IMR-90 (cell line): ENCODE results near the gene TPSAB1. TPM values are rescaled to one million over a fixed set of nuclear protein-coding genes. Genes with fewer than 3 reads are reported as not detected.

Experiments used
- ATAC-seq: fragments of 200-7000 bp; cut with Tn5 transposase; 2 replicates; pipeline ENCODE4 v1.9.1; 2020; ENCODE audit warnings: low read depth, mild to moderate bottlenecking, moderate library complexity
- BruUV-seq: library from RNA; stranded (reverse); fragments of 400-500 nt; replicated peaks from 2 replicates; lab custom pipeline; 2021; lab: Mats Ljungman, UMichigan
- CTCF ChIA-PET: fragments of 300-600 bp; formaldehyde crosslinking; extraction: SDS; loops from one replicate; lab custom pipeline; 2021; ENCODE audit warnings: antibody characterized with exemption; lab: Yijun Ruan, JAX
- POLR2A ChIA-PET: fragments of 300-600 bp; sonication (Branson Sonifier 250); formaldehyde crosslinking; loops from one replicate; lab custom pipeline; 2022; ENCODE audit warnings: antibody characterized with exemption; ENCODE audit not compliant: unreplicated experiment; lab: Charles Lee
- DNase-seq: peaks from one replicate; pipeline ENCODE4 v3.0.0; 2013
- H2AFZ ChIP-seq: replicated peaks from 2 replicates; pipeline ENCODE3; 2013; ENCODE audit warnings: low read length, mild to moderate bottlenecking; ENCODE audit not compliant: poor library complexity
- H2AK5ac ChIP-seq: 2 replicates; pipeline ENCODE4 v1.6.1; 2013; ENCODE audit warnings: low read depth, low read length, inconsistent platforms
- H2AK9ac ChIP-seq: replicated peaks from 2 replicates; pipeline ENCODE3; 2013; ENCODE audit warnings: mild to moderate bottlenecking, low read depth, low read length, moderate library complexity; ENCODE audit not compliant: poor library complexity
- H2BK120ac ChIP-seq: 2 replicates; pipeline ENCODE4 v1.6.1; 2013; ENCODE audit warnings: low read depth, low read length, inconsistent platforms
- H2BK15ac ChIP-seq: 3 replicates; pipeline ENCODE4 v1.6.1; 2013; ENCODE audit warnings: low read depth, low read length, inconsistent platforms
- H2BK20ac ChIP-seq: 2 replicates; pipeline ENCODE4 v1.6.1; 2013; ENCODE audit warnings: low read depth, mild to moderate bottlenecking, inconsistent platforms, low read length, moderate library complexity
- H2BK5ac ChIP-seq: 2 replicates; pipeline ENCODE4 v1.6.1; 2013; ENCODE audit warnings: mild to moderate bottlenecking, low read depth, low read length, inconsistent platforms; ENCODE audit not compliant: poor library complexity, severe bottlenecking
- H3K14ac ChIP-seq: replicated peaks from 2 replicates; pipeline ENCODE4 v1.6.1; 2013; ENCODE audit warnings: low read depth, low read length, inconsistent platforms
- H3K18ac ChIP-seq: 2 replicates; pipeline ENCODE4 v1.6.1; 2013; ENCODE audit warnings: low read depth, low read length, control low read depth
- H3K23ac ChIP-seq: 2 replicates; pipeline ENCODE4 v1.6.1; 2013; ENCODE audit warnings: low read depth, low read length, inconsistent platforms
- H3K27ac ChIP-seq: 2 replicates; pipeline ENCODE4 v1.5.1; 2013; ENCODE audit warnings: mild to moderate bottlenecking, control low read depth, low read length; ENCODE audit not compliant: insufficient read depth
- H3K27me3 ChIP-seq: 2 replicates; pipeline ENCODE4 v1.6.1; 2013; ENCODE audit warnings: low read length; ENCODE audit not compliant: control insufficient read depth, insufficient read depth
- H3K36me3 ChIP-seq: 2 replicates; pipeline ENCODE4 v1.6.1; 2013; ENCODE audit warnings: low read length, mixed read lengths; ENCODE audit not compliant: control insufficient read depth, insufficient read depth
- H3K4ac ChIP-seq: 2 replicates; pipeline ENCODE4 v1.6.1; 2013; ENCODE audit warnings: low read depth, low read length, inconsistent platforms
- H3K4me1 ChIP-seq: 2 replicates; pipeline ENCODE4 v1.6.1; 2013; ENCODE audit warnings: low read length, mixed read lengths; ENCODE audit not compliant: control insufficient read depth, insufficient read depth
- H3K4me2 ChIP-seq: 2 replicates; pipeline ENCODE4 v1.6.1; 2013; ENCODE audit warnings: low read depth, mild to moderate bottlenecking, control low read depth, low read length, moderate library complexity
- H3K4me3 ChIP-seq: 2 replicates; pipeline ENCODE4 v1.5.1; 2013; ENCODE audit warnings: low read depth, mild to moderate bottlenecking, control low read depth, low read length, moderate library complexity; ENCODE audit not compliant: insufficient read depth
- H3K56ac ChIP-seq: 2 replicates; pipeline ENCODE4 v1.6.1; 2013; ENCODE audit warnings: low read length, inconsistent platforms; ENCODE audit not compliant: insufficient read depth; ENCODE audit errors: extremely low read depth
- H3K79me1 ChIP-seq, 2 experiments: 2 replicates each; pipeline ENCODE4 v1.6.1; 2013; ENCODE audit warnings: low read length in 2 of 2, inconsistent platforms in 1 of 2, low read depth in 1 of 2
- H3K9ac ChIP-seq: 2 replicates; pipeline ENCODE4 v1.6.1; 2013; ENCODE audit warnings: low read depth, low read length, control low read depth
- H3K9me1 ChIP-seq: 2 replicates; pipeline ENCODE4 v1.6.1; 2013; ENCODE audit warnings: low read length, inconsistent platforms; ENCODE audit not compliant: insufficient read depth
- H3K9me3 ChIP-seq: 2 replicates; pipeline ENCODE4 v1.6.1; 2013; ENCODE audit warnings: low read length; ENCODE audit not compliant: control insufficient read depth, insufficient read depth
- H4K20me1 ChIP-seq: 2 replicates; pipeline ENCODE4 v1.6.1; 2013; ENCODE audit warnings: low read length, inconsistent platforms; ENCODE audit not compliant: insufficient read depth
- H4K5ac ChIP-seq: 2 replicates; pipeline ENCODE4 v1.6.1; 2013; ENCODE audit warnings: mild to moderate bottlenecking, low read depth, low read length, control low read depth
- H4K8ac ChIP-seq, 2 experiments: 2 replicates each; pipeline ENCODE4 v1.6.1; 2013; ENCODE audit warnings: low read depth in 2 of 2, low read length in 2 of 2, control low read depth in 1 of 2, inconsistent platforms in 1 of 2
- H4K91ac ChIP-seq: 2 replicates; pipeline ENCODE4 v1.6.1; 2013; ENCODE audit warnings: low read depth, low read length, inconsistent platforms; ENCODE audit not compliant: insufficient read depth
- BHLHE40 ChIP-seq: fragments of 150-350 bp; IDR thresholded peaks from 2 replicates; pipeline ENCODE4 v1.6.1; 2016; ENCODE audit warnings: mild to moderate bottlenecking, low read depth, low read length
- CEBPB ChIP-seq: IDR thresholded peaks from 2 replicates; pipeline ENCODE4 v1.6.1; 2012; ENCODE audit warnings: low read depth, low read length, improper control_type of control experiment
- CHD1 ChIP-seq: IDR thresholded peaks from 2 replicates; pipeline ENCODE4 v1.6.1; 2012; ENCODE audit warnings: low read depth, low read length, improper control_type of control experiment
- CTCF ChIP-seq: conservative IDR thresholded peaks from 2 replicates; pipeline ENCODE4 v1.5.1; 2012; ENCODE audit warnings: mild to moderate bottlenecking, low read depth, low read length, improper control_type of control experiment
- ELK1 ChIP-seq: fragments of 150-350 bp; IDR thresholded peaks from 2 replicates; pipeline ENCODE4 v1.6.1; 2016; ENCODE audit warnings: low read depth, mild to moderate bottlenecking, low read length, moderate library complexity, borderline replicate concordance
- FOS ChIP-seq: fragments of 150-350 bp; IDR thresholded peaks from 2 replicates; pipeline ENCODE4 v1.6.1; 2016; ENCODE audit warnings: low read depth, low read length
- MAFK ChIP-seq: IDR thresholded peaks from 2 replicates; pipeline ENCODE4 v1.6.1; 2012; ENCODE audit warnings: low read depth, low read length, improper control_type of control experiment
- MAZ ChIP-seq: IDR thresholded peaks from 2 replicates; pipeline ENCODE4 v1.6.1; 2012; ENCODE audit warnings: low read depth, mild to moderate bottlenecking, low read length, improper control_type of control experiment, moderate library complexity, borderline replicate concordance
- MXI1 ChIP-seq: IDR thresholded peaks from 2 replicates; pipeline ENCODE4 v1.6.1; 2012; ENCODE audit warnings: low read depth, mild to moderate bottlenecking, low read length, moderate library complexity, borderline replicate concordance
- NFE2L2 ChIP-seq: fragments of 150-350 bp; IDR thresholded peaks from 2 replicates; pipeline ENCODE4 v1.6.1; 2016; ENCODE audit warnings: low read depth, mild to moderate bottlenecking, low read length
- POLR2A ChIP-seq: IDR thresholded peaks from 2 replicates; pipeline ENCODE4 v1.6.1; 2012; ENCODE audit warnings: mild to moderate bottlenecking, low read depth, low read length
- RAD21 ChIP-seq: IDR thresholded peaks from 2 replicates; pipeline ENCODE4 v1.6.1; 2012; ENCODE audit warnings: low read length, improper control_type of control experiment
- RCOR1 ChIP-seq: IDR thresholded peaks from 2 replicates; pipeline ENCODE4 v1.6.1; 2012; ENCODE audit warnings: mild to moderate bottlenecking, low read length, improper control_type of control experiment; ENCODE audit not compliant: insufficient replicate concordance
- RFX5 ChIP-seq: IDR thresholded peaks from 2 replicates; pipeline ENCODE4 v1.8.0; 2012; ENCODE audit warnings: low read depth, mild to moderate bottlenecking, low read length, moderate library complexity
- SMC3 ChIP-seq: fragments of 150-350 bp; IDR thresholded peaks from 2 replicates; pipeline ENCODE4 v1.6.1; 2016; ENCODE audit warnings: low read depth, mild to moderate bottlenecking, antibody characterized with exemption, low read length, moderate library complexity
- USF2 ChIP-seq: fragments of 150-350 bp; IDR thresholded peaks from 2 replicates; pipeline ENCODE4 v1.6.1; 2017; ENCODE audit warnings: mild to moderate bottlenecking, antibody characterized with exemption, low read length, low read depth
- WGBS, 2 experiments: methylation state at CpG; one replicate each; pipeline versions ENCODE4 v1.1.5 to v1.1.7; 2013; ENCODE audit warnings: missing lambda C conversion rate in 2 of 2; ENCODE audit not compliant: insufficient read length in 1 of 2; ENCODE audit errors: extremely low coverage in 2 of 2; 5-methylcytosine and 5-hydroxymethylcytosine counted together
- dilution Hi-C: fragments of 300-500 bp; cut with HindIII; formaldehyde crosslinking; loops from one replicate; pipeline ENCODE4 v1.14.3; 2018; ENCODE audit warnings: low sequenced_read_pairs; ENCODE audit not compliant: unreplicated experiment
- in situ Hi-C: fragments of 300-500 bp; cut with MboI; formaldehyde crosslinking; loops from 3 replicates; pipeline ENCODE4 v1.14.3; 2019; ENCODE audit warnings: low sequenced_read_pairs, inconsistent platforms, mixed read lengths
- intact Hi-C: fragments of 100-400 bp; cut with micrococcal nuclease; formaldehyde crosslinking; loops from 2 replicates; pipeline ENCODE4 v1.10.0; 2022
- polyA plus RNA-seq, 3 experiments: library from polyadenylated mRNA; depleted of rRNA; stranded (reverse); fragments of >200 nt; gene quantifications; 2 replicates each; pipeline ENCODE4 v1.2.3, GENCODE V29; 2012; ENCODE audit warnings: low replicate concordance in 1 of 3
- total RNA-seq: library from RNA; depleted of rRNA; stranded (reverse); fragments of >200 nt; gene quantifications from 2 replicates; pipeline ENCODE4 v1.2.3, GENCODE V29; 2012

The TPSAB1 gene
- total and polyA plus RNA-seq, 2 of the 4 experiments (the other 2 are of a cell fraction), result not detected

GRCh38 chr16:1212616-1213194 lies 27.8 kb upstream of the TPSAB1 start:
- in situ Hi-C loops, result loop anchor here (25.0 kb wide), 1 partner anchor 400 kb away; the partner anchor contains the start of gene GNG13
- Histone ChIP-seq H2BK15ac (no peak overlapping the region), H3K4me2 (no peak overlapping the region), H3K36me3 (peaks cover 4% of the 10 kb centered on the region; the same call in 1 of the 2 replicates), H4K20me1 (no peaks in the 10 kb centered on the region), H3K27me3 (no peaks in the 10 kb centered on the region), H2BK20ac (no peak overlapping the region), H3K23ac (no peak overlapping the region), H3K4me1 (no peaks in the 10 kb centered on the region), H3K4ac (no peak overlapping the region), H3K79me1 (no peaks in the 10 kb centered on the region), H3K18ac (no peak overlapping the region), H3K56ac (no peak overlapping the region), H2AK9ac (no peak overlapping the region), H2BK120ac (no peak overlapping the region), H3K4me3 (no peak overlapping the region), H4K91ac (no peak overlapping the region), H4K8ac (no peak overlapping the region), H3K27ac (no peak overlapping the region), H2AFZ (no peak overlapping the region), H3K9ac (no peak overlapping the region), H3K9me3 (no peaks in the 10 kb centered on the region), H2AK5ac (no peak overlapping the region), H4K5ac (no peak overlapping the region), H3K9me1 (no peaks in the 10 kb centered on the region), H2BK5ac (no peak overlapping the region), H3K14ac (no peak overlapping the region)
- DNase-seq, result no peak
- BruUV-seq, result no TSS peak
- POLR2A ChIA-PET, result no interaction called here
- TF ChIP-seq NFE2L2 (no peak), ELK1 (no peak), RCOR1 (no peak), RAD21 (no peak), MAZ (no peak), CHD1 (no peak), SMC3 (no peak), USF2 (no peak), CTCF (no peak), CEBPB (no peak), RFX5 (no peak), MXI1 (no peak), FOS (no peak), MAFK (no peak), POLR2A (no peak), BHLHE40 (no peak)
- 95% methylated on average over 30 of the region's 40 CpGs; no CpG with 5 or more reads in 1 of the 2 experiments for WGBS, 2 experiments
- intact Hi-C loops, result no loop called here
- dilution Hi-C loops, result no loop called here
- CTCF ChIA-PET, result no interaction called here
- no peak for ATAC-seq
